H7 (cell line): ENCODE results near the gene UBA7. TPM values are rescaled to one million over a fixed set of nuclear protein-coding genes. Genes with fewer than 3 reads are reported as not detected.
"Not testable (repeated sequence)": the region's sequence is repeated elsewhere in the genome, so short reads cannot be mapped to it uniquely, and the experiment has no call there.

ENCODE experiments used
- DNase-seq: peaks from one replicate; pipeline ENCODE4 v3.0.0; 2012
- H3K27me3 ChIP-seq: 2 replicates; pipeline ENCODE4 v1.6.0; 2011; ENCODE audit warnings: mild to moderate bottlenecking, low read length; ENCODE audit not compliant: control insufficient read depth, insufficient read depth
- H3K36me3 ChIP-seq: replicated peaks from 2 replicates; pipeline ENCODE4 v1.5.1; 2011; ENCODE audit warnings: low read length; ENCODE audit not compliant: control insufficient read depth, insufficient read depth
- H3K4me3 ChIP-seq: 2 replicates; pipeline ENCODE4 v1.5.1; 2011; ENCODE audit warnings: low read depth, mild to moderate bottlenecking, control low read depth, low read length, moderate library complexity; ENCODE audit not compliant: insufficient read depth
- total RNA-seq: library from RNA; depleted of rRNA; stranded (reverse); fragments of >200 nt; shearing (Covaris generic); gene quantifications from 2 replicates; pipeline ENCODE4 v1.2.3, GENCODE V29; 2014

Gene UBA7
- total RNA-seq, 1 experiment from 2014 or later, result 0.07 TPM

GRCh38 chr3:49782277-49782676, 31.5 kb downstream of the UBA7 start:
- not testable (repeated sequence) for DNase-seq, H3K4me3 ChIP-seq, H3K36me3 ChIP-seq, H3K27me3 ChIP-seq

GRCh38 chr3:49781415-49782199, 32.1 kb downstream of the UBA7 start:
- H3K27me3 ChIP-seq, result no peaks in the 10 kb centered on the region
- DNase-seq, result no peak
- H3K4me3 ChIP-seq, result no peak overlapping the region
- H3K36me3 ChIP-seq, result no peaks in the 10 kb centered on the region; the same call in 1 of the 2 replicates

GRCh38 chr3:49780975-49781365, 32.8 kb downstream of the UBA7 start:
- H3K4me3 ChIP-seq, H3K27me3 ChIP-seq, DNase-seq, H3K36me3 ChIP-seq: not testable (repeated sequence)

GRCh38 chr3:49780080-49780974, 33.4 kb downstream of the UBA7 start:
- no peak for DNase-seq
- H3K36me3 ChIP-seq, result no peaks in the 10 kb centered on the region; the same call in none of the 2 replicates

GRCh38 chr3:49779358-49780079, 34.2 kb downstream of the UBA7 start:
- H3K4me3 ChIP-seq, result no peak overlapping the region
- no peak for DNase-seq
- H3K36me3 ChIP-seq, result no peaks in the 10 kb centered on the region; the same call in none of the 2 replicates
- H3K27me3 ChIP-seq, result no peaks in the 10 kb centered on the region

More at GRCh38 chr3:49780080-49780974, 33.4 kb downstream of the UBA7 start:
- H3K4me3 ChIP-seq, result no peak overlapping the region
- H3K27me3 ChIP-seq, result no peaks in the 10 kb centered on the region

GRCh38 chr3:49776101-49776500, 37.7 kb downstream of the UBA7 start:
- not testable (repeated sequence) for H3K27me3 ChIP-seq, DNase-seq, H3K4me3 ChIP-seq, H3K36me3 ChIP-seq

GRCh38 chr3:49775538-49775937, 38.2 kb downstream of the UBA7 start:
- DNase-seq, result no peak
- no peaks in the 10 kb centered on the region for H3K27me3 ChIP-seq
- no peak overlapping the region for H3K4me3 ChIP-seq
- no peaks in the 10 kb centered on the region; the same call in 1 of the 2 replicates for H3K36me3 ChIP-seq

- H3K36me3 ChIP-seq, result no peaks in the 10 kb centered on the region; the same call in 1 of the 2 replicates
Observed at GRCh38 chr3:49772703-49773102, 41.0 kb downstream of the UBA7 start.

GRCh38 chr3:49771340-49771938, 42.3 kb downstream of the UBA7 start:
- H3K36me3 ChIP-seq, result no peaks in the 10 kb centered on the region; the same call in 1 of the 2 replicates

More at GRCh38 chr3:49772703-49773102, 41.0 kb downstream of the UBA7 start:
- Histone ChIP-seq H3K4me3 (no peak overlapping the region), H3K27me3 (no peaks in the 10 kb centered on the region)
- DNase-seq, result no peak

GRCh38 chr3:49769926-49770325, 43.8 kb downstream of the UBA7 start:
- H3K36me3 ChIP-seq, result no peaks in the 10 kb centered on the region
- no peak overlapping the region for H3K4me3 ChIP-seq

More at GRCh38 chr3:49771340-49771938, 42.3 kb downstream of the UBA7 start:
- Histone ChIP-seq H3K4me3 (no peak overlapping the region), H3K27me3 (no peaks in the 10 kb centered on the region)
- DNase-seq, result no peak

GRCh38 chr3:49769286-49769915, 44.4 kb downstream of the UBA7 start:
- H3K27me3 ChIP-seq, result no peaks in the 10 kb centered on the region
- no peaks in the 10 kb centered on the region for H3K36me3 ChIP-seq
- DNase-seq, result no peak
- H3K4me3 ChIP-seq, result no peak overlapping the region

More at GRCh38 chr3:49769926-49770325, 43.8 kb downstream of the UBA7 start:
- H3K27me3 ChIP-seq, result no peaks in the 10 kb centered on the region
- DNase-seq, result no peak

- no peaks in the 10 kb centered on the region for H3K36me3 ChIP-seq
- no peak overlapping the region for H3K4me3 ChIP-seq
- DNase-seq, result no peak
- no peaks in the 10 kb centered on the region for H3K27me3 ChIP-seq
Observed at GRCh38 chr3:49763981-49764380, 49.8 kb downstream of the UBA7 start.

- no peaks in the 10 kb centered on the region; the same call in 1 of the 2 replicates for H3K36me3 ChIP-seq
- H3K4me3 ChIP-seq, result no peak overlapping the region
- DNase-seq, result no peak
- H3K27me3 ChIP-seq, result no peaks in the 10 kb centered on the region
Observed at GRCh38 chr3:49761661-49762060, 52.1 kb downstream of the UBA7 start.
